Mesangial cell (primary cell): ENCODE results near the gene GPD2. TPM values are rescaled to one million over a fixed set of nuclear protein-coding genes. Genes with fewer than 3 reads are reported as not detected.

ENCODE experiments used
- total RNA-seq: library from RNA; depleted of rRNA; stranded (reverse); fragments of >200 nt; gene quantifications from 2 replicates; pipeline ENCODE4 v1.2.3, GENCODE V29; 2015

Gene GPD2
- 19.1 and 25.9 TPM in 2 replicates for total RNA-seq

DNA sequence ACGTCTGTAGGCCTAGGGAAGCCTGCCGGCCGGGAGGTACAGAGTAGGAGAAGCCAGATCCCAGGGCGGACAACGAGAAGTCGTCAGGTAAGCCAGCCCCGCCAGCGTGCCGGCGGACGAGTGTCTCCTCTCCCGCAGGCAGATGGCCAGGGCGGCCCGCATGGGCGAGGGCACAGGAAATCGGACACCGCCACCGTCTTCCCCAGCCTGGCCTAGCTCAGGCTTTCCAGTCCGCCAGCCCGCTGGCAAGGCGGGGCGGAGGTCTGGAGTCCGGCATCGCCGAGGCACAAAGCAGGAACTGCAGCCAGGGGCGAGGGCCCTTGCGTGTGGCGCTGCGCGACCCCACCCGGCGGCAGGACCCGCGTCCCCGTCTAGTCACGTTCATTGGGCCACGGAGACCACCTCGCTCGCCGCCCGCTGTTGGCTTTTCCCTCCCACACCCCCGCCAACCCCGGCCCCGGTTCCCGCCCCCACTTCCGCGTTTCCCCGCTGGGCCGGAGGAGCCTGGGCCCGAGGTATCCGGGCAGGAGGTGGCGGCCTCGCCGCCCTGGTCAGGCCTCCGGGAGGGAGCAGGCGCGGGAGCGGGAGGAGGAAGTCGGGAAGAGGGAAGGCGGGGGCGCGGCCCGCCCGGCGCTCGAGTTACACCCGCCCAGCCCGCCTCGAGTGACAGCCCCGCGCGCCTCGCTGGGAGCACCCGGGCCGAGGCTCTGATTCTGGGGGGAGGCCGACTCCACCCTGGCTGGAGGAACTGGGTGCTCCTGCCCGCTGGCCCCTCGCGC lies at the start of gene GPD2:
Gene GPD2 (plus strand): TSS at position 662 of the 779 bp plus-strand sequence. CDS start 39,727 bp downstream, outside the sequence.

Other genes with a start within 250 kb of the GPD2 start
- gene NR4A2, start 103.7 kb upstream of the GPD2 start, total RNA-seq, result 0.25 TPM in 1 of 2 replicates, not detected in the other